ENCODE measurements around the gene SLC34A1.

SLC34A1 gene

GRCh38 chr5:177390363-177391300 is 6.4 kb downstream of the SLC34A1 start (continued):
- peak; percentile 17 for TF ChIP-seq ZBTB26 (tag by site-specific recombination; optimal IDR thresholded peaks at IDR 0.05)
- TF ChIP-seq, protein P1, sequence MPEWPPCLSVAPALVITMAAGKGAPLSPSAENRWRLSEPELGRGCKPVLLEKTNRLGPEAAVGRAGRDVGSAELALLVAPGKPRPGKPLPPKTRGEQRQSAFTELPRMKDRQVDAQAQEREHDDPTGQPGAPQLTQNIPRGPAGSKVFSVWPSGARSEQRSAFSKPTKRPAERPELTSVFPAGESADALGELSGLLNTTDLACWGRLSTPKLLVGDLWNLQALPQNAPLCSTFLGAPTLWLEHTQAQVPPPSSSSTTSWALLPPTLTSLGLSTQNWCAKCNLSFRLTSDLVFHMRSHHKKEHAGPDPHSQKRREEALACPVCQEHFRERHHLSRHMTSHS (tag by site-specific recombination; IDR thresholded peaks at IDR 0.05): no peak
- peak; percentile 100 for TF ChIP-seq ZNF2 (tag by site-specific recombination; IDR thresholded peaks at IDR 0.05)
- no peak for TF ChIP-seq ZNF785 (tag by site-specific recombination; IDR thresholded peaks at IDR 0.05)
- no peak for TF ChIP-seq SP3 (tag by site-specific recombination; IDR thresholded peaks at IDR 0.05)

DNA sequence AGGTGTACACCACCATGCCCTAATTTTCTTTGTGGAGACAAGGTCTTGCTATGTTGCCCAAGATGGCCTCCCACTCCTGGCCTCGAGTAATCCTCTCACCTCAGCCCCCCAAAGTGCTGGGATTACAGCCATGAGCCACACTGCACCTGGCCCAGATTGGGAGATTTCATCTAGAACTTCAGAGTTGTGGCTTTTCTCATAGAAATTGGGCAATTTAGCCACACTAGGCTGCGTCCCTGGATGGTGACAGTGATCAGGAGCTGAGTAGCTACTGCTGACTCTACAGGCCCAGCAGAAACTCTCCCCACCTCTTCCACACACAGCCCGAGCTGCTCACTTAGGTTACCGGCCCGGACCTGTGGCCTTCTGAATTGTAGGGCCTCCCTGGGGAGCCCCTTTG is 8.5 kb downstream of the SLC34A1 start:
- Histone ChIP-seq H3K4me1 (ENCODE audit: control insufficient read depth, insufficient read depth, low read length) (no peaks in the 10 kb centered on the region), H3K4me3 (ENCODE audit: low read depth, low read length) (no peak overlapping the region), H3K27ac (ENCODE audit: extremely low read depth, low read depth, low read length) (no peak overlapping the region), H3K9me3 (ENCODE audit: control insufficient read depth, insufficient read depth, low read depth, low read length) (no peaks in the 10 kb centered on the region), H3K36me3 (ENCODE audit: control insufficient read depth in 2 of 2, insufficient read depth in 1 of 2, low read length in 2 of 2) (no peaks in the 10 kb centered on the region)
- ChIA-PET CTCF (interaction anchor here (0.8 to 6.8 kb wide), 6 partner anchors 9 to 281 kb away, joined by 3 to 88 read pairs (median 8); partner anchors contain the start of gene SLC34A1), POLR2A (interaction anchor here (1.2 to 4.4 kb wide), 2 partner anchors 10 to 53 kb away, joined by 3 to 20 read pairs; no protein-coding TSS in a partner anchor)
- TF ChIP-seq GLIS1 (tag by site-specific recombination; IDR thresholded peaks at IDR 0.05) (no peak), ZNF624 (tag by site-specific recombination; IDR thresholded peaks at IDR 0.05) (no peak), ZNF19 (tag by site-specific recombination; IDR thresholded peaks at IDR 0.05; ENCODE audit: low read depth) (no peak), ZNF37A (tag by site-specific recombination; IDR thresholded peaks at IDR 0.05) (no peak), ZNF707 (tag by site-specific recombination; IDR thresholded peaks at IDR 0.05) (no peak), ZNF248 (tag by site-specific recombination; IDR thresholded peaks at IDR 0.05) (no peak), ZNF404 (tag by site-specific recombination; IDR thresholded peaks at IDR 0.05) (no peak), BCL11B (tag by site-specific recombination; IDR thresholded peaks at IDR 0.05; ENCODE audit: low read depth) (no peak)
- TF ChIP-seq, protein P2, sequence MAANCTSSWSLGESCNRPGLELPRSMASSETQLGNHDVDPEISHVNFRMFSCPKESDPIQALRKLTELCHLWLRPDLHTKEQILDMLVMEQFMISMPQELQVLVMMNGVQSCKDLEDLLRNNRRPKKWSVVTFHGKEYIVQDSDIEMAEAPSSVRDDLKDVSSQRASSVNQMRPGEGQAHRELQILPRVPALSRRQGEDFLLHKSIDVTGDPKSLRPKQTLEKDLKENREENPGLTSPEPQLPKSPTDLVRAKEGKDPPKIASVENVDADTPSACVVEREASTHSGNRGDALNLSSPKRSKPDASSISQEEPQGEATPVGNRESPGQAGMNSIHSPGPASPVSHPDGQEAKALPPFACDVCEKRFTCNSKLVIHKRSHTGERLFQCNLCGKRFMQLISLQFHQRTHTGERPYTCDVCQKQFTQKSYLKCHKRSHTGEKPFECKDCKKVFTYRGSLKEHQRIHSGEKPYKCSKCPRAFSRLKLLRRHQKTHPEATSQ (tag by site-specific recombination; IDR thresholded peaks at IDR 0.05): no peak
- TF ChIP-seq, protein P3, sequence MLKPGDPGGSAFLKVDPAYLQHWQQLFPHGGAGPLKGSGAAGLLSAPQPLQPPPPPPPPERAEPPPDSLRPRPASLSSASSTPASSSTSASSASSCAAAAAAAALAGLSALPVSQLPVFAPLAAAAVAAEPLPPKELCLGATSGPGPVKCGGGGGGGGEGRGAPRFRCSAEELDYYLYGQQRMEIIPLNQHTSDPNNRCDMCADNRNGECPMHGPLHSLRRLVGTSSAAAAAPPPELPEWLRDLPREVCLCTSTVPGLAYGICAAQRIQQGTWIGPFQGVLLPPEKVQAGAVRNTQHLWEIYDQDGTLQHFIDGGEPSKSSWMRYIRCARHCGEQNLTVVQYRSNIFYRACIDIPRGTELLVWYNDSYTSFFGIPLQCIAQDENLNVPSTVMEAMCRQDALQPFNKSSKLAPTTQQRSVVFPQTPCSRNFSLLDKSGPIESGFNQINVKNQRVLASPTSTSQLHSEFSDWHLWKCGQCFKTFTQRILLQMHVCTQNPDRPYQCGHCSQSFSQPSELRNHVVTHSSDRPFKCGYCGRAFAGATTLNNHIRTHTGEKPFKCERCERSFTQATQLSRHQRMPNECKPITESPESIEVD (tag by site-specific recombination; IDR thresholded peaks at IDR 0.05): no peak
- TF ChIP-seq, protein P4, sequence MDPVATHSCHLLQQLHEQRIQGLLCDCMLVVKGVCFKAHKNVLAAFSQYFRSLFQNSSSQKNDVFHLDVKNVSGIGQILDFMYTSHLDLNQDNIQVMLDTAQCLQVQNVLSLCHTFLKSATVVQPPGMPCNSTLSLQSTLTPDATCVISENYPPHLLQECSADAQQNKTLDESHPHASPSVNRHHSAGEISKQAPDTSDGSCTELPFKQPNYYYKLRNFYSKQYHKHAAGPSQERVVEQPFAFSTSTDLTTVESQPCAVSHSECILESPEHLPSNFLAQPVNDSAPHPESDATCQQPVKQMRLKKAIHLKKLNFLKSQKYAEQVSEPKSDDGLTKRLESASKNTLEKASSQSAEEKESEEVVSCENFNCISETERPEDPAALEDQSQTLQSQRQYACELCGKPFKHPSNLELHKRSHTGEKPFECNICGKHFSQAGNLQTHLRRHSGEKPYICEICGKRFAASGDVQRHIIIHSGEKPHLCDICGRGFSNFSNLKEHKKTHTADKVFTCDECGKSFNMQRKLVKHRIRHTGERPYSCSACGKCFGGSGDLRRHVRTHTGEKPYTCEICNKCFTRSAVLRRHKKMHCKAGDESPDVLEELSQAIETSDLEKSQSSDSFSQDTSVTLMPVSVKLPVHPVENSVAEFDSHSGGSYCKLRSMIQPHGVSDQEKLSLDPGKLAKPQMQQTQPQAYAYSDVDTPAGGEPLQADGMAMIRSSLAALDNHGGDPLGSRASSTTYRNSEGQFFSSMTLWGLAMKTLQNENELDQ (tag by site-specific recombination; IDR thresholded peaks at IDR 0.05; ENCODE audit: low read depth): no peak
- TF ChIP-seq, protein P5, sequence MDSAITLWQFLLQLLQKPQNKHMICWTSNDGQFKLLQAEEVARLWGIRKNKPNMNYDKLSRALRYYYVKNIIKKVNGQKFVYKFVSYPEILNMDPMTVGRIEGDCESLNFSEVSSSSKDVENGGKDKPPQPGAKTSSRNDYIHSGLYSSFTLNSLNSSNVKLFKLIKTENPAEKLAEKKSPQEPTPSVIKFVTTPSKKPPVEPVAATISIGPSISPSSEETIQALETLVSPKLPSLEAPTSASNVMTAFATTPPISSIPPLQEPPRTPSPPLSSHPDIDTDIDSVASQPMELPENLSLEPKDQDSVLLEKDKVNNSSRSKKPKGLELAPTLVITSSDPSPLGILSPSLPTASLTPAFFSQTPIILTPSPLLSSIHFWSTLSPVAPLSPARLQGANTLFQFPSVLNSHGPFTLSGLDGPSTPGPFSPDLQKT (IDR thresholded peaks at IDR 0.05; ENCODE audit: borderline replicate concordance, low read depth, low read length): no peak

Measured in HEK293 (cell line).